Myocyte (in vitro differentiated cells): Measurements from ENCODE around the gene MSI1. TPM values are rescaled to one million over a fixed set of nuclear protein-coding genes. Genes with fewer than 3 reads are reported as not detected.
A peak's percentile ranks its signal among the peaks of the same experiment; 100 is the strongest.
"Not testable (repeated sequence)": the region's sequence is repeated elsewhere in the genome, so short reads cannot be mapped to it uniquely, and the experiment has no call there.

ENCODE experiments used
- DNase-seq: peaks from one replicate; pipeline ENCODE4 v3.0.0-alpha.2; 2012; ENCODE audit warnings: low read depth
- total RNA-seq: library from RNA; depleted of rRNA; stranded (reverse); fragments of >200 nt; gene quantifications from 2 replicates; pipeline ENCODE4 v1.2.3, GENCODE V29; 2014

Gene MSI1
- total RNA-seq, 1 donor from 2014 or later = 0.35 TPM

- DNase-seq = no peak
Observed at GRCh38 chr12:120357104-120357503, 11.9 kb downstream of the MSI1 start.

GRCh38 chr12:120356567-120357030 lies 12.4 kb downstream of the MSI1 start:
- DNase-seq = peak; percentile 93

DNA sequence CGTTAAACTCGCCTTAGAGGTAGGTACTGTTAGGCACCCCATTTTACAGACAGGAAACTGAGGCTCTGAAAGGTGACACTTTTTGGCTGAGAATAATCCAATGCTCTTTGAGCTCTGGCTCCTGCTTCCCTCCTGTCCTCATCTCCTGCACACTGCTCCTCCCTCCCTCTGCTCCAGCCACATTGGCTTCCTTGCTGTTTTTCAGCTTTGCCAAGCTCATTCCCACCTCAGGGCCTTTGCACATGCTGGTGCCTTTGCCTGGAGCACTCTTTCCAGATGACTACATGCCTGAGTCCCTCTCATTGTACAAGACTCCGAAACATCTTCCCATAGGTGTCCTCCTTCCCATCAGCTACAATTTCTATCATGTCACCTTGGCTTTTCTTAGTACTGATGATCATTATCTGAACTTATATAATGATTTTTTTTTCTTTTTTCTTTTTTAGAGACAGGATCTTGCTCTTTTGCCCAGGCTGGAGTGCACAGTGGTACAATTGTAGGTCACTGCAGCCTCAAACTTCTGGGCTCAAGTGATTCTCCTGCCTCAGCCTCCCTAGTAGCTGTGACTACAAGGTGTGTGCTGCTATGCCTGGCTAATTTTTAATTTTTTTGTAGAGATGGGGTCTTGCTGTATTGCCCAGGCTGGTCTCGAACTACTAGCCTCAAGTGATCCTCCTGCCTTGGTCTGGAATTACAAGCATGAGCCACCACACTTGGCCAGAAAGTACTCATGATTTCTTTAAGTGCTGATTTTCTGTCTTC lies 15.2 kb downstream of the MSI1 start:
- no peak for DNase-seq

DNA sequence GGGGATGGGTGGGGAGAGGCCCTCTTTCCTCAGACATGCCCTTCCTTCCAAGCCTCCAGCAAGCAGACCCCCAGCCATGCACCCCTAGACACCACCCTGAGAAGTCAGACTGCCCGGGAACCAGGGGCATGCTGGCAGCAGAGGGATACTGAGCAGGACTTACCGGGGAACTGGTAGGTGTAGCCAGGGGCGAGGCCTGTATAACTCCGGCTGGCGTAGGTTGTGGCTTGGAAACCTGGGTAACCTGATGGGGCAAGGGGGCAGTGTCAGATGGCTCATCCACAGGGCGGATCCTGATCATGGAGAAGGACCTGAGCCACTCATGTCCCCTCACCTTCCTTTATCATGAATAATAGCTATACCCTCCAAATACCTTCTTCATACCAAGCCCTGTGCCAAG lies 15.8 kb downstream of the MSI1 start:
- no peak for DNase-seq

- DNase-seq = peak; percentile 10
Observed at GRCh38 chr12:120352117-120352516, 16.8 kb downstream of the MSI1 start.

- no peak for DNase-seq
Observed at GRCh38 chr12:120350576-120351350, 18.2 kb downstream of the MSI1 start.

DNA sequence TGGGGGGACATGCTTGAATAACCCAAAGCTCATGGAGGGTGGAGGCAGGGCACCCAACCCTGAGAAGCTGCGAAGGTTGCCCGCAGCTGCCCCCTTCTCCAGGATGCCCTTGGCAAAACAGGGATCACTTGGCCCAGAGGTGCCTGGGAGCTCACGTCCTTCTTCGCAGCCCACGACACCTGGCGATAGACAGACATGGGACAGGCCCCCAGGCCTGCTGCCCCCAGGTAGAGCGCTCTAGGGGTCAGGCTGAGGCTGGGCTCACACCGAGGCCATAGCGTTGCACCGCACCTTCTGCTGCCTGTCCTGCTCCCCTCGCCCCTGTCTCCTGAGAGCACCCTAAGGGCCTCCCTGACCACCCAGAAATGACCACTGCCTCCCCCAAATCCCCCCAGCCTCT lies 21.2 kb downstream of the MSI1 start:
- no peak for DNase-seq

GRCh38 chr12:120346681-120347080 lies 22.3 kb downstream of the MSI1 start:
- no peak for DNase-seq

- DNase-seq = no peak
Observed at GRCh38 chr12:120346031-120346430, 22.9 kb downstream of the MSI1 start.

GRCh38 chr12:120343692-120344091 lies 25.3 kb downstream of the MSI1 start:
- DNase-seq = no peak

DNA sequence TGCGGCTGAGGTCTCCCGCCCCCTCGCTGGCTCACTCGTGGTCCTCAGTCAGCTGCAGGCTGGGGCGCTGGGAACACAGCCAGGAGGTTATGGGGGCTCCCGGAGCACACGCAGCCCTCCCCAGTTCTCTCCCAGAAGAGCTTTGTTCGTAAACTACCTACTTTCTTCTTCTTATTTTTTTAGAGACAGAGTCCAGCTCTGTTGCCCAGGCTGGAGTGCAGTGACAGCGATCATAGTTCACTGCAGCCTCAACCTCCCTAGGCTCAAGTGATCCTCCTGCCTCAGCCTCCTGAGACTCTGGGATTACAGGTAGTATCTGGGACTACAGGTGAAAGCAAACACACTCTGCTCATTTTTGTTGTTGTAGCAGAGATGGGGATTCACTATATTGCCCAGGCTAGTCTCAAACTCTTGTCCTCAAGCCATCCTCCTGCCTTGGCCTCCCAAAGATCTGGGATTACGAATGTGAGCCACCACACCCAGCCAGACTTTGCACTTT lies 25.9 kb downstream of the MSI1 start:
- no peak for DNase-seq

DNA sequence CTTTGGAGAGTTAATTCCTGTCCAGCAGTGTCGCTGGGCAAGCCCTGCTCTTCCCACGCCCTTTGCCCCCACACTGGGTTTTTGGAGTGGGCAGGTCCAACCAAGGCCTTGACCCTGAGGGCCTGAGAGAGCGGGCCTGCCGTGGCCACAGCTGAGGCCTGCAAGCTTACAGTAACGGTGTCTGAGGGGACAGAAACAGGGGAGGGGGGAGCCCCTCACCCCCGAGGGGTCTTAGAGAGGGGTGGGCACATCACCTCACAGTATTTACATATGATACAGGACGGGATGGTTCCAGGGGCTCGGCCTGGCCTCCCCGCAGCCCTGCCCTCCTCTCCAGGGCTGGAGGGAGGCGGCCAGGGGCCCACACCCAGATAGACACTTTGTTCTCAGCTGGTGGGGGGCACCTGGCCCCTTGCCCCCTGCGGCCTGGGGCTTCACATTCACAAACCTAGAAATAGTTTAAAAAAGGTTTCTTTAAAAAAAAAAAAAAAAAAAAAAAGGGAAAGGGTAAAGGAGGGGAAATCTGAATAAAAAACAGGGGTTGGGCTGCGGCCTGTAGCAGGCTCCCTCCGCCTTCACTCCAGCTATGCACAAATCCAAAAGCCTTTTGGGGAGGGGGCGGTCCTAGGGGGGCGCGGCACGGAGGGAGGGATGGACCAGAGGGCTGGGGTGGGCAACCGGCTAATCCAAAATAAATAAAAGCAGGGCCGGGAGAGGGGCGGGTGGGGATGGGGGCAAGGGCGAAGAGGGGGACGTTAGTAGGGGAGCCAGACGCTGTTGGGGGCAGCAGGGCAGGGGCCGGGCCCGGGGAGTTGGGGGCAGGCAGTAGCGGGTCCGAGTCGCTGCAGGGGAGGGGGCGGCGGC lies 26.6 kb downstream of the MSI1 start:
- no peak for DNase-seq

- DNase-seq = no peak
Observed at GRCh38 chr12:120339256-120339655, 29.7 kb downstream of the MSI1 start.

- no peak for DNase-seq
Observed at GRCh38 chr12:120337730-120338129, 31.2 kb downstream of the MSI1 start.

DNA sequence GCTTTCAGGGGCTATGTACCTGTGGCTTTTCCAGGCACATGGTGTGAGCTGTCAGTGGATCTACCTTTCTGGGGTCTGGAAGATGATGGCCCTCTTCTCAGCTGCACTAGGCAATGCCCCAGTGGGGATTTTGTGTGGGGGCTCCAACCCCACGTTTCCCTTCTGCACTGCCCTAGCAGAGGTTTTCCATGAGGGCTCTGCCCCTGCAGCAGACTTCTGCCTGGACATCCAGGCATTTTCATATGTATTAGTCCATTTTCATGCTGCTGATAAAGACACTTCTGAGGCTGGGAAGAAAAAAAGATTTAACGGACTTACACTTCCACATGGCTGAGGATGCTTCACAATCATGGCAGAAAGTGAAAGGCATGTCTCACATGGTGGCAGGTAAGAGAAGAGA lies 32.6 kb downstream of the MSI1 start:
- DNase-seq = not testable (repeated sequence)

- DNase-seq = peak; percentile 65
Observed at GRCh38 chr12:120335447-120335846, 33.5 kb downstream of the MSI1 start.

GRCh38 chr12:120332523-120332922 lies 36.4 kb downstream of the MSI1 start:
- no peak for DNase-seq

GRCh38 chr12:120332041-120332440 lies 36.9 kb downstream of the MSI1 start:
- DNase-seq = no peak

DNA sequence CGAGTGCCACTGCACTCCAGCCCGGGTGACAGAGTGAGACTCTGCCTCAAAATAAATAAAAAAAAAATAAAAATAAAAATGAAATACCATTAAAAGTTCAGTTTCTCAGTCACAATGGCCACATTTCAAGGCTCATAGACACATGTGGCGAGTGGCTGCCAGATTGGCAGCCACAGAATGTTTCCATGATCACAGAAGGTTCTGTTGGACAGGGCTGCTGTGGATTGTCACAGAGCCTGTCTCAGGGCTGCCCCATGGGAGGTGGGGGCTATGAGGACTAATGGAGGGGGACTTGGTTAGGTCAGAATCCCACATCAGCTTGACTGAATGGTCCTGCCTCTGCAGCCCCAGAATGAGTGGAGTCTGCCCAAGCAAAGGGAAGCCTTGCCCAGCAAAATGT lies 37.6 kb downstream of the MSI1 start:
- DNase-seq = no peak

DNA sequence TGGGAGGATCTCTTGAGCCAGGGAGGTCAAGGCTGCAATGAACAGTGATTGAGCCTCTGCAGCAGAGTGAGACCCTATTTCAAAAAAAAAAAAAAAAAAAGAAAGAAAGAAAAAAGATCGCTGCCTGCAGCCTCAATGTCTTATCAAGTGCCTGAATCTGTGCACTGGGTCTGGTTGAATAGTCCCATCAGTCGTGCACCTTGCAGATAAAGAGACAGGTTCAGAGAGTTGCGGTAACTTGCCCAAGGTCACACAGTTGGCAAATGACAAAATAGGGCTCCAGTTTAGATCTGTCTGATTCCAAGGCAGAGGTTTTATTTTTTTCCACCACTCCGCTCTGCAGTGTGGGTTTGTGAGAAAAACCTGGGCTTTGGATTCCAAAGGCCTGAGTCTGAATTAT lies 40.7 kb downstream of the MSI1 start:
- DNase-seq = no peak

DNA sequence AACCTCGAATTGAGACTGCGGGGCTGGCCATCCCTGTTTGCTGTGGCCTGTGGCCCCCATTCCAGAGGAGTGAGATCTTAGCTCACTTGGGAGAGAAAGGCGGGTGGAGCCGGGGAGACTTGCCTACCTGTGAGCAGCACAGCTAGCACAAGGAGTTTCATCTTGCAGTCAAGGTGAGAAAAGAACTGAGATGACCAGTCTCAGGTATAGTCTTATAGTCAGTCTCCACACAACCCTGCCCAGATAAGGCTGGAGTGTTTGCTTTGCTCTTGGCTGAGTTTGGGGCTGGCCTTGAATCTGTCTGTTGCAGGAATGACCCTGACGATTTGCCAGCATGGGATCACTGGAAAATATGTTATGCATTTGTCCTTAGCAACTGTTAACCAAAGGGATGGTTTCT lies 41.4 kb downstream of the MSI1 start, which contains the start of gene PLA2G1B:
TSS of gene PLA2G1B (minus strand) at position 187 of the 400 bp plus-strand sequence. CDS start at position 161, 26 bp downstream.
- DNase-seq = no peak
